Calu3 (cell line): ENCODE data around the gene ACSL3. TPM values are rescaled to one million over a fixed set of nuclear protein-coding genes. Genes with fewer than 3 reads are reported as not detected.

Experiments
- BruUV-seq: library from RNA; stranded (reverse); fragments of 400-500 nt; replicated peaks from 2 replicates; lab custom pipeline; 2021; lab: Mats Ljungman, UMichigan
- CTCF ChIA-PET: fragments of 300-600 bp; sonication (Branson Sonifier 250); formaldehyde crosslinking; loops from one replicate; lab custom pipeline; 2022; ENCODE audit warnings: antibody characterized with exemption; lab: Charles Lee
- DNase-seq: peaks from one replicate; pipeline ENCODE4 v3.0.0; 2022
- H3K27ac Mint-ChIP-seq: one replicate; pipeline ENCODE4 v1.8.0; 2022; ENCODE audit warnings: mixed read lengths; ENCODE audit not compliant: unreplicated experiment
- H3K27me3 Mint-ChIP-seq: one replicate; pipeline ENCODE4 v1.8.0; 2022; ENCODE audit warnings: mixed read lengths; ENCODE audit not compliant: unreplicated experiment
- H3K36me3 Mint-ChIP-seq: one replicate; pipeline ENCODE4 v1.8.0; 2022; ENCODE audit warnings: mild to moderate bottlenecking, moderate library complexity, mixed read lengths; ENCODE audit not compliant: insufficient read depth, unreplicated experiment
- H3K4me1 Mint-ChIP-seq: one replicate; pipeline ENCODE4 v1.8.0; 2022; ENCODE audit warnings: mild to moderate bottlenecking, low read depth, mixed read lengths; ENCODE audit not compliant: unreplicated experiment
- H3K4me3 Mint-ChIP-seq: one replicate; pipeline ENCODE4 v1.8.0; 2022; ENCODE audit warnings: mild to moderate bottlenecking, low read depth, moderate library complexity, mixed read lengths; ENCODE audit not compliant: unreplicated experiment
- H3K9me3 Mint-ChIP-seq: one replicate; pipeline ENCODE4 v1.8.0; 2022; ENCODE audit warnings: low read depth, mixed read lengths; ENCODE audit not compliant: unreplicated experiment
- intact Hi-C: fragments of 100-400 bp; cut with micrococcal nuclease; formaldehyde crosslinking; loops from one replicate; pipeline ENCODE4 v1.10.0; 2022; ENCODE audit not compliant: unreplicated experiment
- total RNA-seq: library from RNA; stranded (reverse); gene quantifications from 2 replicates; pipeline ENCODE4 v1.2.3, GENCODE V29; 2022
- TF ChIP-seq, protein P1 (sequence below): fragments of 200-600 bp; IDR thresholded peaks from one replicate; pipeline ENCODE4 v1.8.0; 2022; ENCODE audit warnings: antibody characterized with exemption; ENCODE audit not compliant: unreplicated experiment

The ACSL3 gene
- total RNA-seq, 1 experiment from 2014 or later: 167 TPM

DNA sequence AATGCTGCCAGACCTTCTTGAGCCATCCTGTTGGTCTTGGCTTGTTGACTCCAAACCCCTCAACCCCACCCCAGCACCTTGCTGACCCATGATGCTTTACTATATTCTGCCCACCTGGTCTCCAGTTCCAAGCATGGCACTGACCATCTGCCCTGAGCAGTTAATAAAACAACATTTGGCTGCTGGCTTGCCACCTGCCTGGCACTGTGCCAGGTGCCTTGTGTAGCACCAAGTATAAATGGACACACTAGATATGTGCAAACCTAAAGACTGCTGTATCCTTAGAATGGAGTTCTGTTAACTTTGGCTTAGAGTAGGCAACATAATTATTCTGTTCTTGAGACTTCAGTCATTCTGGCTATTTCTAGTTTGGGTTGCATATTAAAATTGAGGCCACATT lies 91.4 kb downstream of the ACSL3 start:
- no peak for DNase-seq
- intact Hi-C loops: no loop called here
- no peaks in the 10 kb centered on the region for H3K4me1 Mint-ChIP-seq
- TF ChIP-seq, protein P1, sequence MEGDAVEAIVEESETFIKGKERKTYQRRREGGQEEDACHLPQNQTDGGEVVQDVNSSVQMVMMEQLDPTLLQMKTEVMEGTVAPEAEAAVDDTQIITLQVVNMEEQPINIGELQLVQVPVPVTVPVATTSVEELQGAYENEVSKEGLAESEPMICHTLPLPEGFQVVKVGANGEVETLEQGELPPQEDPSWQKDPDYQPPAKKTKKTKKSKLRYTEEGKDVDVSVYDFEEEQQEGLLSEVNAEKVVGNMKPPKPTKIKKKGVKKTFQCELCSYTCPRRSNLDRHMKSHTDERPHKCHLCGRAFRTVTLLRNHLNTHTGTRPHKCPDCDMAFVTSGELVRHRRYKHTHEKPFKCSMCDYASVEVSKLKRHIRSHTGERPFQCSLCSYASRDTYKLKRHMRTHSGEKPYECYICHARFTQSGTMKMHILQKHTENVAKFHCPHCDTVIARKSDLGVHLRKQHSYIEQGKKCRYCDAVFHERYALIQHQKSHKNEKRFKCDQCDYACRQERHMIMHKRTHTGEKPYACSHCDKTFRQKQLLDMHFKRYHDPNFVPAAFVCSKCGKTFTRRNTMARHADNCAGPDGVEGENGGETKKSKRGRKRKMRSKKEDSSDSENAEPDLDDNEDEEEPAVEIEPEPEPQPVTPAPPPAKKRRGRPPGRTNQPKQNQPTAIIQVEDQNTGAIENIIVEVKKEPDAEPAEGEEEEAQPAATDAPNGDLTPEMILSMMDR: no peak
- H3K36me3 Mint-ChIP-seq: no peaks in the 10 kb centered on the region
- no peaks in the 10 kb centered on the region for H3K27me3 Mint-ChIP-seq
- H3K9me3 Mint-ChIP-seq: peaks cover 3% of the 10 kb centered on the region
- BruUV-seq: no TSS peak
- no peak overlapping the region for H3K27ac Mint-ChIP-seq
- CTCF ChIA-PET: no interaction called here
- no peak overlapping the region for H3K4me3 Mint-ChIP-seq

DNA sequence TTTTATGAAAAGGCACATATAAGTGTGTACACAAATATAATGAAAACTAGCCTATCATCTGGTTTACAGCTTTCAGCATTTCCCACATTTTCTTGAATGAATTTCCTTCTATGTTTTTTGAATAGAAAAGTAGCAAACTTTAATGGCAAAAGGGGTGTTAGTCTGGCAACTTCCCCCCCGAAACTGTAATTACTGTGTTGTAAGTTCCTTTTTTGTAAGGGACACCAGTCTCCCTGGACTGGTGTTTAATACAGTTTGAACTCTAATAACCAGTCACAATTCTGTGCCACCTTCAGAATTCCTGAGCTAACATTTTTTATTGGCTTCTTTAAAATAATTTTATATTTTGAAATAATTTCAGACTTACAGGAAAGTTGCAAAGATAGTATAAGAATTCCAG lies 94.2 kb downstream of the ACSL3 start:
- Mint-ChIP-seq H3K27me3 (no peaks in the 10 kb centered on the region), H3K4me3 (no peak overlapping the region), H3K9me3 (peaks cover 3% of the 10 kb centered on the region), H3K36me3 (no peaks in the 10 kb centered on the region), H3K4me1 (peaks cover 9% of the 10 kb centered on the region), H3K27ac (no peak overlapping the region)
- TF ChIP-seq, protein P1: no peak
- intact Hi-C loops: no loop called here
- CTCF ChIA-PET: no interaction called here
- no peak for DNase-seq
- no TSS peak for BruUV-seq

DNA sequence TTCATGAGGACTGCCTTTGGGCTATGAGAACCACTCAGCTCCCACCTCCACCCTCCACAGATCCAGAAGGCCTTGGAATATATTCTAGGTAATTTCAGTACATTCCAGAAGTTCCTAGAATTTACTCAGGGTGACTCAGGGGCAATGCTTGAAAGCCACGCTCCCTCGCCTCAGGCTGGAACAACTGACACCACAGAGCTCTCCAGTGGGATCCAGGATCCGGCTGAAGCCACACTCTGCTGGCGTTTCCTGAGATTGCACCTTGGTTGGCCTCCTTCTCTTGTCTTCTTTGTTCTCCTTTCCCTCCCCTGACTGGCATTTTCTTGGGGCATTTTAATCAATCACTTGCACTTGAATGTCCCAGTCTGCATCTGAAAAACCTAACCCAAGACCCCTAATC lies 98.5 kb downstream of the ACSL3 start:
- no TSS peak for BruUV-seq
- CTCF ChIA-PET: interaction anchor here (0.7 kb wide), 1 partner anchor 17 kb away, joined by 3 read pairs; no protein-coding TSS in a partner anchor
- Mint-ChIP-seq H3K4me1 (peaks cover 9% of the 10 kb centered on the region), H3K36me3 (no peaks in the 10 kb centered on the region), H3K9me3 (peaks cover 2% of the 10 kb centered on the region), H3K27ac (no peak overlapping the region), H3K27me3 (no peaks in the 10 kb centered on the region), H3K4me3 (no peak overlapping the region)
- TF ChIP-seq, protein P1: peak; percentile 14
- intact Hi-C loops: no loop called here
- no peak for DNase-seq

DNA sequence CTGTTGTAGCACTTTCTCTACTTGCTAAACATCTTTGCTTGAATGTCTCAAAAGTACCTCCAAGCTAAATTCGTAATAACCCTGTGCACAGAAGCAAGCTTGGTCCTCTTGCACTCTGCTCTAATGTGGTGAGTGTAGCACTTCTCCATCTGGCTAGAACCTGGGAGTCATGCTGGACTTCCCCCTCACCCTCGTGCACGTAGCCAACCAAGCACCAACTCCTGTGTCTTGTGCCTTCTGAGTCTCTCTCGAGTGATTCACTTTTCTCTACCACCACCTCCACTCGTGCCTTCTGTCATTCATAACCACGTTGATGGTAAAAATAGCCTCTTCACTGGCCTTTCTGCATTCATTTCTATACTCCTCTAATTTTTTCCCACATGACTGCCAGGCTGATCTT lies 99.3 kb downstream of the ACSL3 start:
- H3K27ac Mint-ChIP-seq: no peak overlapping the region
- BruUV-seq: no TSS peak
- H3K4me1 Mint-ChIP-seq: peaks cover 9% of the 10 kb centered on the region
- no peak for DNase-seq
- H3K36me3 Mint-ChIP-seq: no peaks in the 10 kb centered on the region
- CTCF ChIA-PET: no interaction called here
- H3K9me3 Mint-ChIP-seq: peaks cover 2% of the 10 kb centered on the region
- intact Hi-C loops: no loop called here
- TF ChIP-seq, protein P1: no peak
- no peak overlapping the region for H3K4me3 Mint-ChIP-seq
- H3K27me3 Mint-ChIP-seq: no peaks in the 10 kb centered on the region
